H1 (cell line): ENCODE measurements around the gene C16orf95. TPM values are rescaled to one million over a fixed set of nuclear protein-coding genes. Genes with fewer than 3 reads are reported as not detected.

Experiments used
- CHD7 ChIP-seq: fragments of 300-600 bp; sonication (generic); IDR thresholded peaks from 2 replicates; pipeline ENCODE4 v1.7.1; 2012; ENCODE audit warnings: low read length, moderate library complexity, mild to moderate bottlenecking, inconsistent platforms; ENCODE audit not compliant: insufficient replicate concordance
- GTF2F1 ChIP-seq: IDR thresholded peaks from 2 replicates; pipeline ENCODE4 v1.6.1; 2012; ENCODE audit warnings: low read depth, low read length, improper control_type of control experiment, borderline replicate concordance
- polyA plus RNA-seq, 7 experiments: library from polyadenylated mRNA; depleted of rRNA in 3 of 7; stranded (reverse) in 5 of 7; unstranded in 2 of 7; fragments of >200 nt in 5 of 7; fragments of 200-250 nt in 2 of 7; gene quantifications; 1 replicate in 5 of 7; 2 replicates in 1 of 7; 4 replicates in 1 of 7; pipeline versions ENCODE4 v1.2.1 to v1.2.3, GENCODE V29; 2011 to 2013; ENCODE audit warnings: missing spikeins in 2 of 7, mixed read lengths in 2 of 7
- total RNA-seq: library from RNA; stranded (reverse); fragmentation: NEBNext Ultra II Directional; extraction: Animal tissue kit (Norgen Biotek cat#: 25700); gene quantifications from 2 replicates; pipeline ENCODE4 v1.2.1, GENCODE V29; 2021

Gene C16orf95
- total and polyA plus RNA-seq, 2 of the 8 experiments (the other 6 are each of a cell fraction or from before 2014, with no cell fraction given), result 5.0 to 5.4 TPM

- no peak for TF ChIP-seq CHD7
- TF ChIP-seq GTF2F1, result no peak
Observed at GRCh38 chr16:87271256-87271655, 45.9 kb downstream of the C16orf95 start (continued).
